H1 (cell line): ENCODE data around the gene RYR3. TPM values are rescaled to one million over a fixed set of nuclear protein-coding genes. Genes with fewer than 3 reads are reported as not detected.

Experiments
- CTCF ChIA-PET: fragments of 300-600 bp; sonication (Branson Sonifier 250); formaldehyde crosslinking; loops from one replicate; lab custom pipeline; 2021; ENCODE audit not compliant: partially characterized antibody; lab: Charles Lee
- POLR2A ChIA-PET: fragments of 300-600 bp; sonication (Branson Sonifier 250); formaldehyde crosslinking; loops from one replicate; lab custom pipeline; 2021; ENCODE audit warnings: inconsistent platforms; ENCODE audit not compliant: partially characterized antibody; lab: Charles Lee
- DNase-seq, 2 experiments: peaks; one replicate each; pipeline versions ENCODE4 v3.0.0 to v3.0.0-alpha.2; 2010 to 2022; ENCODE audit warnings: low spot score in 2 of 2, low read depth in 1 of 2, mixed read lengths in 1 of 2
- FAIRE-seq: peaks from 2 replicates; lab custom pipeline; 2011; peaks lifted over from hg19 to GRCh38; lab: Jason Lieb, UNC
- H2AFZ ChIP-seq: 2 replicates; pipeline ENCODE4 v1.8.1; 2012; ENCODE audit warnings: low read length, inconsistent platforms
- H2AK5ac ChIP-seq: 2 replicates; pipeline ENCODE4 v1.6.1; 2013; ENCODE audit warnings: low read depth, low read length
- H2BK120ac ChIP-seq: replicated peaks from 2 replicates; pipeline ENCODE3; 2013; ENCODE audit warnings: low read depth, low read length, inconsistent platforms
- H2BK12ac ChIP-seq: 2 replicates; pipeline ENCODE4 v1.6.1; 2013; ENCODE audit warnings: low read depth, low read length
- H2BK15ac ChIP-seq: 2 replicates; pipeline ENCODE4 v1.6.1; 2013; ENCODE audit warnings: low read length
- H2BK20ac ChIP-seq: 2 replicates; pipeline ENCODE4 v1.6.1; 2013; ENCODE audit warnings: low read length
- H2BK5ac ChIP-seq: 2 replicates; pipeline ENCODE4 v1.6.1; 2013; ENCODE audit warnings: low read depth, low read length
- H3K14ac ChIP-seq: 2 replicates; pipeline ENCODE4 v1.6.1; 2013; ENCODE audit warnings: inconsistent platforms; ENCODE audit not compliant: insufficient read length
- H3K18ac ChIP-seq: 2 replicates; pipeline ENCODE4 v1.6.1; 2013; ENCODE audit warnings: low read length; ENCODE audit errors: extremely low read depth
- H3K23ac ChIP-seq: 2 replicates; pipeline ENCODE4 v1.6.1; 2013; ENCODE audit warnings: inconsistent platforms; ENCODE audit not compliant: insufficient read length
- H3K23me2 ChIP-seq: 2 replicates; pipeline ENCODE4 v1.6.1; 2013; ENCODE audit warnings: low read depth, low read length
- H3K27ac ChIP-seq: 2 replicates; pipeline ENCODE4 v1.6.1; 2011; ENCODE audit warnings: low read depth, low read length, inconsistent platforms
- H3K27me3 ChIP-seq, 4 experiments: replicated peaks in 1 of 4; 1 replicate in 1 of 4; 2 replicates in 3 of 4; pipeline versions ENCODE4 v1.6.1 to v1.8.1; 2011 to 2013; ENCODE audit warnings: low read length in 3 of 4, mild to moderate bottlenecking in 3 of 4, inconsistent platforms in 2 of 4, mixed read lengths in 2 of 4, moderate library complexity in 1 of 4; ENCODE audit not compliant: control insufficient read depth in 3 of 4, insufficient read depth in 3 of 4; ENCODE audit errors: extremely low read depth in 1 of 4
- H3K36me3 ChIP-seq, 4 experiments: 2 replicates each; pipeline versions ENCODE4 v1.6.1 to v1.8.1; 2011 to 2013; ENCODE audit warnings: mild to moderate bottlenecking in 4 of 4, low read length in 3 of 4, moderate library complexity in 2 of 4, control low read depth in 1 of 4, inconsistent platforms in 1 of 4; ENCODE audit not compliant: insufficient read depth in 4 of 4, control insufficient read depth in 2 of 4
- H3K4ac ChIP-seq: replicated peaks from 2 replicates; pipeline ENCODE3; 2013; ENCODE audit warnings: low read length, low read depth, mixed read lengths, inconsistent platforms; ENCODE audit not compliant: insufficient read length
- H3K4me1 ChIP-seq, 4 experiments: replicated peaks in 1 of 4; 1 replicate in 1 of 4; 2 replicates in 3 of 4; pipeline versions ENCODE4 v1.6.1 to v1.8.1; 2011 to 2013; ENCODE audit warnings: low read length in 3 of 4, inconsistent platforms in 2 of 4, mixed read lengths in 1 of 4; ENCODE audit not compliant: insufficient read depth in 4 of 4, control insufficient read depth in 3 of 4
- H3K4me2 ChIP-seq, 2 experiments: 2 replicates each; pipeline versions ENCODE4 v1.6.1 to v1.8.1; 2011 to 2013; ENCODE audit warnings: low read depth in 2 of 2, low read length in 2 of 2, control low read depth in 1 of 2, inconsistent platforms in 1 of 2, mild to moderate bottlenecking in 1 of 2; ENCODE audit not compliant: insufficient read depth in 1 of 2
- H3K4me3 ChIP-seq, 4 experiments: fragments of 200-600, 300-600 bp in 1 of 4; sonication (generic), shearing (Covaris generic), sonication (Bioruptor Twin) in 1 of 4; 2 replicates each; pipeline versions ENCODE4 v1.5.1 to v1.8.1; 2011 to 2016; ENCODE audit warnings: low read length in 4 of 4, low read depth in 3 of 4, control low read depth in 2 of 4, inconsistent platforms in 2 of 4, mild to moderate bottlenecking in 2 of 4, mixed read lengths in 1 of 4, moderate library complexity in 1 of 4; ENCODE audit not compliant: insufficient read depth in 2 of 4; ENCODE audit errors: extremely low read depth in 1 of 4
- H3K56ac ChIP-seq: replicated peaks from 2 replicates; pipeline ENCODE3; 2013; ENCODE audit warnings: low read depth, mild to moderate bottlenecking, mixed read lengths, low read length, inconsistent platforms; ENCODE audit not compliant: insufficient read length
- H3K79me1 ChIP-seq: 2 replicates; pipeline ENCODE4 v1.6.1; 2013; ENCODE audit warnings: low read depth, low read length, control low read depth
- H3K79me2 ChIP-seq, 2 experiments: 2 replicates each; pipeline versions ENCODE4 v1.6.1 to v1.8.1; 2012 to 2013; ENCODE audit warnings: low read length in 2 of 2, mild to moderate bottlenecking in 2 of 2, inconsistent platforms in 1 of 2; ENCODE audit not compliant: insufficient read depth in 2 of 2, control insufficient read depth in 1 of 2
- H3K9ac ChIP-seq, 4 experiments: replicated peaks in 1 of 4; 1 replicate in 1 of 4; 2 replicates in 3 of 4; pipeline versions ENCODE4 v1.6.1 to v1.8.1; 2011 to 2013; ENCODE audit warnings: low read depth in 3 of 4, low read length in 3 of 4, control low read depth in 2 of 4, mild to moderate bottlenecking in 2 of 4, moderate library complexity in 2 of 4, inconsistent platforms in 1 of 4; ENCODE audit errors: extremely low read depth in 1 of 4
- H3K9me3 ChIP-seq, 2 experiments: 2 replicates each; pipeline versions ENCODE4 v1.6.1 to v1.8.1; 2012 to 2013; ENCODE audit warnings: mild to moderate bottlenecking in 2 of 2, moderate library complexity in 2 of 2, control low read depth in 1 of 2, inconsistent platforms in 1 of 2, low read depth in 1 of 2, low read length in 1 of 2, mixed read lengths in 1 of 2; ENCODE audit not compliant: insufficient read depth in 2 of 2
- H4K20me1 ChIP-seq, 2 experiments: replicated peaks in 1 of 2; 2 replicates each; pipeline versions ENCODE3 to v1.8.1; 2011 to 2013; ENCODE audit warnings: inconsistent platforms in 2 of 2, low read length in 2 of 2, mild to moderate bottlenecking in 1 of 2; ENCODE audit not compliant: insufficient read depth in 2 of 2, control insufficient read depth in 1 of 2
- H4K5ac ChIP-seq: 2 replicates; pipeline ENCODE4 v1.6.1; 2013; ENCODE audit warnings: low read length, low read depth, mixed read lengths, inconsistent platforms; ENCODE audit not compliant: insufficient read length
- H4K8ac ChIP-seq: 2 replicates; pipeline ENCODE4 v1.8.0; 2013; ENCODE audit warnings: mild to moderate bottlenecking, moderate library complexity, low read length, inconsistent platforms; ENCODE audit not compliant: insufficient read depth; ENCODE audit errors: extremely low read depth
- H4K91ac ChIP-seq: replicated peaks from 2 replicates; pipeline ENCODE3; 2013; ENCODE audit warnings: low read length, mixed read lengths, inconsistent platforms; ENCODE audit not compliant: insufficient read length
- ATF3 ChIP-seq: IDR thresholded peaks from 2 replicates; pipeline ENCODE4 v1.6.1; 2011; ENCODE audit warnings: low read depth, mild to moderate bottlenecking, low read length; ENCODE audit not compliant: insufficient read depth
- CEBPB ChIP-seq: IDR thresholded peaks from 2 replicates; pipeline ENCODE4 v1.6.1; 2012; ENCODE audit warnings: low read depth, low read length
- EZH2 ChIP-seq: fragments of 200-600 bp; sonication (generic); IDR thresholded peaks from 2 replicates; pipeline ENCODE4 v1.7.1; 2012; ENCODE audit warnings: low read depth, mild to moderate bottlenecking, moderate library complexity, low read length, inconsistent platforms; ENCODE audit not compliant: severe bottlenecking
- GTF2F1 ChIP-seq: IDR thresholded peaks from 2 replicates; pipeline ENCODE4 v1.6.1; 2012; ENCODE audit warnings: low read depth, low read length, improper control_type of control experiment, borderline replicate concordance
- HDAC2 ChIP-seq, 2 experiments: fragments of 300-600 bp in 1 of 2; sonication (generic) in 1 of 2; IDR thresholded peaks; 2 replicates each; pipeline ENCODE4 v1.6.1; 2011 to 2012; ENCODE audit warnings: low read depth in 2 of 2, low read length in 2 of 2, mild to moderate bottlenecking in 2 of 2, moderate library complexity in 2 of 2, borderline replicate concordance in 1 of 2, inconsistent platforms in 1 of 2
- HDAC6 ChIP-seq: IDR thresholded peaks from one replicate; pipeline ENCODE4 v1.7.1; 2012; ENCODE audit warnings: low read depth, mild to moderate bottlenecking, inconsistent platforms, low read length, moderate library complexity
- KDM1A ChIP-seq: fragments of 200-600, 300-600 bp; sonication (generic); IDR thresholded peaks from 2 replicates; pipeline ENCODE4 v1.7.1; 2016; ENCODE audit warnings: mild to moderate bottlenecking, low read length, borderline replicate concordance
- RNF2 ChIP-seq: fragments of 200-900, 300-1000 bp; sonication (generic); IDR thresholded peaks from 2 replicates; pipeline ENCODE4 v1.7.1; 2016; ENCODE audit warnings: borderline replicate concordance, low read depth, mild to moderate bottlenecking, antibody characterized with exemption, low read length; ENCODE audit not compliant: poor library complexity, severe bottlenecking; ENCODE audit errors: missing control alignments
- SAP30 ChIP-seq: fragments of 300-600 bp; sonication (generic); IDR thresholded peaks from 2 replicates; pipeline ENCODE4 v1.7.1; 2012; ENCODE audit warnings: low read length, moderate library complexity, mild to moderate bottlenecking, inconsistent platforms; ENCODE audit not compliant: insufficient read depth, insufficient replicate concordance
- SIN3A ChIP-seq, 2 experiments: IDR thresholded peaks in 1 of 2; conservative IDR thresholded peaks in 1 of 2; 2 replicates each; pipeline ENCODE4 v1.6.1; 2011 to 2012; ENCODE audit warnings: low read length in 2 of 2, improper control_type of control experiment in 1 of 2, low read depth in 1 of 2, mild to moderate bottlenecking in 1 of 2
- SP1 ChIP-seq: IDR thresholded peaks from 2 replicates; pipeline ENCODE4 v1.6.1; 2011; ENCODE audit warnings: low read depth, low read length
- TAF7 ChIP-seq: optimal IDR thresholded peaks from 2 replicates; pipeline ENCODE3; 2011; ENCODE audit warnings: low read depth, mild to moderate bottlenecking, inconsistent platforms, low read length, moderate library complexity, borderline replicate concordance
- WGBS, 2 experiments: shearing (Covaris generic) in 1 of 2; methylation state at CpG; one replicate each; pipeline versions ENCODE4 v1.1.6 to v1.1.7; 2013 to 2015; ENCODE audit warnings: low lambda C conversion rate in 2 of 2, mixed read lengths in 2 of 2, inconsistent platforms in 1 of 2, low coverage in 1 of 2, missing lambda C conversion rate in 1 of 2; ENCODE audit not compliant: insufficient replicate concordance in 2 of 2, insufficient coverage in 1 of 2, insufficient read length in 1 of 2; ENCODE audit errors: extremely low coverage in 1 of 2, missing lambda C conversion rate in 1 of 2; 5-methylcytosine and 5-hydroxymethylcytosine counted together
- polyA plus RNA-seq, 7 experiments: library from polyadenylated mRNA; depleted of rRNA in 3 of 7; stranded (reverse) in 5 of 7; unstranded in 2 of 7; fragments of >200 nt in 5 of 7; fragments of 200-250 nt in 2 of 7; gene quantifications; 1 replicate in 5 of 7; 2 replicates in 1 of 7; 4 replicates in 1 of 7; pipeline versions ENCODE4 v1.2.1 to v1.2.3, GENCODE V29; 2011 to 2013; ENCODE audit warnings: missing spikeins in 2 of 7, mixed read lengths in 2 of 7
- total RNA-seq: library from RNA; stranded (reverse); fragmentation: NEBNext Ultra II Directional; extraction: Animal tissue kit (Norgen Biotek cat#: 25700); gene quantifications from 2 replicates; pipeline ENCODE4 v1.2.1, GENCODE V29; 2021

RYR3 gene
- total and polyA plus RNA-seq, 2 of the 8 experiments (the other 6 are each of a cell fraction or from before 2014, with no cell fraction given) = 0.33 to 3.4 TPM

- WGBS, 2 experiments = 85% methylated on average over 1 of the region's 1 CpG; no CpG with 5 or more reads in 1 of the 2 experiments
- TF ChIP-seq SP1 (no peak), RNF2 (no peak), EZH2 (no peak), GTF2F1 (no peak), KDM1A (no peak), SAP30 (no peak), ATF3 (no peak), CEBPB (no peak), SIN3A (conservative IDR thresholded peaks at IDR 0.05 in 1 of 2, IDR thresholded peaks at IDR 0.05 in 1 of 2; ENCODE audit: low read depth in 1 of 2, low read length in 2 of 2) (no peak), HDAC6 (no peak), HDAC2 (IDR thresholded peaks at IDR 0.05; ENCODE audit: borderline replicate concordance in 1 of 2, low read depth in 2 of 2, low read length in 2 of 2) (no peak), TAF7 (no peak)
Measured at GRCh38 chr15:33313491-33313890, 2.7 kb downstream of the RYR3 start.

More at GRCh38 chr15:33313491-33313890, 2.7 kb downstream of the RYR3 start:
- H2AK5ac ChIP-seq = no peak overlapping the region
- DNase-seq = no peak
- H3K4ac ChIP-seq = no peak overlapping the region
- no peaks in the 10 kb centered on the region for H3K9me3 ChIP-seq
- no peak overlapping the region for H4K91ac ChIP-seq
- no peak overlapping the region for H2BK5ac ChIP-seq
- no peaks in the 10 kb centered on the region for H3K36me3 ChIP-seq
- H3K4me3 ChIP-seq = no peak overlapping the region
- no peak overlapping the region for H3K18ac ChIP-seq
- ChIA-PET CTCF (interaction anchor here (0.9 to 2.8 kb wide), 11 partner anchors 12 to 387 kb away, joined by 3 to 13 read pairs (median 3); no protein-coding TSS in a partner anchor), POLR2A (no interaction called here)
- H4K20me1 ChIP-seq = no peaks in the 10 kb centered on the region
- H2AFZ ChIP-seq = no peak overlapping the region
- H2BK120ac ChIP-seq = no peak overlapping the region
- H3K23ac ChIP-seq = no peak overlapping the region
- peaks cover 15 to 37% (median 32%) of the 10 kb centered on the region in 4 experiments for H3K27me3 ChIP-seq
- no peak overlapping the region for H2BK15ac ChIP-seq
- peaks cover 16% of the 10 kb centered on the region; the same call in 1 of the 2 replicates for H3K23me2 ChIP-seq
- no peak overlapping the region for H4K5ac ChIP-seq
- H3K14ac ChIP-seq = no peak overlapping the region
- H3K4me1 ChIP-seq = peaks cover 0 to 6% (median 5%) of the 10 kb centered on the region in 4 experiments; a peak in 6 of 7 replicates
- H3K79me2 ChIP-seq = no peaks in the 10 kb centered on the region
- no peak overlapping the region for H3K56ac ChIP-seq
- H4K8ac ChIP-seq = no peak overlapping the region
- H2BK20ac ChIP-seq = no peak overlapping the region
- no peak for FAIRE-seq
- H3K79me1 ChIP-seq = no peaks in the 10 kb centered on the region
- H3K9ac ChIP-seq = no peak overlapping the region
- no peak overlapping the region for H3K27ac ChIP-seq
- H2BK12ac ChIP-seq = no peak overlapping the region
- H3K4me2 ChIP-seq = no peak overlapping the region
